Upper lobe of right lung (tissue), 1 donor: ENCODE results near the gene ALK. TPM values are rescaled to one million over a fixed set of nuclear protein-coding genes. Genes with fewer than 3 reads are reported as not detected.

Experiments used
- ATAC-seq: fragments of 200-7000 bp; cut with Tn5 transposase; one replicate; pipeline ENCODE4 v1.9.1; 2020; ENCODE audit warnings: mild to moderate bottlenecking, moderate library complexity
- DNase-seq: peaks from one replicate; pipeline ENCODE4 v3.0.0-alpha.2; 2020
- H3K27ac ChIP-seq: fragments of 200-600 bp; one replicate; pipeline ENCODE4 v1.8.0; 2022
- H3K27me3 ChIP-seq: fragments of 200-600 bp; one replicate; pipeline ENCODE4 v1.8.0; 2022; ENCODE audit warnings: mild to moderate bottlenecking
- H3K36me3 ChIP-seq: fragments of 200-600 bp; one replicate; pipeline ENCODE4 v1.8.0; 2022
- H3K4me1 ChIP-seq: fragments of 200-600 bp; one replicate; pipeline ENCODE4 v1.8.0; 2022
- H3K4me3 ChIP-seq: fragments of 200-600 bp; one replicate; pipeline ENCODE4 v1.8.0; 2022; ENCODE audit warnings: mild to moderate bottlenecking
- H3K9me3 ChIP-seq: fragments of 200-600 bp; one replicate; pipeline ENCODE4 v1.8.0; 2022
- CTCF ChIP-seq: fragments of 200-600 bp; IDR thresholded peaks from one replicate; pipeline ENCODE4 v1.8.0; 2022; ENCODE audit warnings: antibody characterized with exemption
- intact Hi-C: fragments of 100-400 bp; cut with DNase I; formaldehyde crosslinking; loops from one replicate; pipeline ENCODE4 v1.11.0; 2022
- total RNA-seq: library from RNA; stranded (reverse); fragmentation: NEBNext Ultra II Directional; extraction: Animal tissue kit (Norgen Biotek cat#: 25700); gene quantifications from one replicate; pipeline ENCODE4 v1.2.1, GENCODE V29; 2021
- donor health status: DM: no; HTN: yes; CAD: no; lungs with severe emphysema.

ALK gene
- total RNA-seq, 1 donor from 2014 or later: not detected

GRCh38 chr2:29705616-29706015 is 215.8 kb downstream of the ALK start:
- ATAC-seq: no peak
- Histone ChIP-seq H3K9me3 (no peaks in the 10 kb centered on the region), H3K27me3 (no peaks in the 10 kb centered on the region), H3K4me1 (no peaks in the 10 kb centered on the region), H3K4me3 (no peak overlapping the region), H3K36me3 (no peaks in the 10 kb centered on the region), H3K27ac (no peak overlapping the region)
- TF ChIP-seq CTCF: no peak
- intact Hi-C loops: no loop called here
- DNase-seq: no peak

- ATAC-seq: no peak
- H3K4me1 ChIP-seq: no peaks in the 10 kb centered on the region
- no peaks in the 10 kb centered on the region for H3K9me3 ChIP-seq
- H3K27me3 ChIP-seq: no peaks in the 10 kb centered on the region
- H3K4me3 ChIP-seq: no peak overlapping the region
- H3K27ac ChIP-seq: no peak overlapping the region
- H3K36me3 ChIP-seq: no peaks in the 10 kb centered on the region
- intact Hi-C loops: no loop called here
- no peak for TF ChIP-seq CTCF
- no peak for DNase-seq
These were observed 218.1 kb downstream of the ALK start for GRCh38 chr2:29703336-29703735.

GRCh38 chr2:29702276-29702675 is 219.1 kb downstream of the ALK start:
- no peaks in the 10 kb centered on the region for H3K36me3 ChIP-seq
- no peaks in the 10 kb centered on the region for H3K4me1 ChIP-seq
- H3K27me3 ChIP-seq: no peaks in the 10 kb centered on the region
- no peak overlapping the region for H3K4me3 ChIP-seq
- DNase-seq (no peak), ATAC-seq (no peak)
- H3K9me3 ChIP-seq: no peaks in the 10 kb centered on the region
- no peak for TF ChIP-seq CTCF
- intact Hi-C loops: no loop called here
- no peak overlapping the region for H3K27ac ChIP-seq

- Histone ChIP-seq H3K27me3 (no peaks in the 10 kb centered on the region), H3K4me1 (no peaks in the 10 kb centered on the region), H3K27ac (no peak overlapping the region), H3K36me3 (no peaks in the 10 kb centered on the region), H3K4me3 (no peak overlapping the region), H3K9me3 (no peaks in the 10 kb centered on the region)
- intact Hi-C loops: no loop called here
- no peak for TF ChIP-seq CTCF
- DNase-seq: no peak
- ATAC-seq: no peak
These were observed 220.8 kb downstream of the ALK start for GRCh38 chr2:29700560-29700959.

GRCh38 chr2:29699045-29699444 is 222.3 kb downstream of the ALK start:
- Histone ChIP-seq H3K27ac (no peak overlapping the region), H3K4me1 (no peaks in the 10 kb centered on the region), H3K36me3 (no peaks in the 10 kb centered on the region), H3K27me3 (no peaks in the 10 kb centered on the region), H3K9me3 (no peaks in the 10 kb centered on the region), H3K4me3 (no peak overlapping the region)
- ATAC-seq (no peak), DNase-seq (no peak)
- intact Hi-C loops: no loop called here
- no peak for TF ChIP-seq CTCF

GRCh38 chr2:29698216-29698615 is 223.2 kb downstream of the ALK start:
- Histone ChIP-seq H3K36me3 (no peaks in the 10 kb centered on the region), H3K27ac (no peak overlapping the region), H3K9me3 (no peaks in the 10 kb centered on the region), H3K4me3 (no peak overlapping the region), H3K4me1 (no peaks in the 10 kb centered on the region), H3K27me3 (no peaks in the 10 kb centered on the region)
- intact Hi-C loops: no loop called here
- DNase-seq (no peak), ATAC-seq (no peak)
- no peak for TF ChIP-seq CTCF
